Hepatocyte (in vitro differentiated cells): Measurements from ENCODE around the gene NOS1AP. TPM values are rescaled to one million over a fixed set of nuclear protein-coding genes. Genes with fewer than 3 reads are reported as not detected.

Experiments
- DNase-seq: peaks from one replicate; pipeline ENCODE4 v3.0.0-alpha.2; 2016; ENCODE audit warnings: low spot score
- H2AFZ ChIP-seq: fragments of 200-600 bp; sonication (generic); 2 replicates; pipeline ENCODE4 v1.6.0; 2016; ENCODE audit warnings: antibody characterized with exemption, mild to moderate bottlenecking
- H3K27ac ChIP-seq: fragments of 200-600 bp; sonication (generic); 2 replicates; pipeline ENCODE4 v1.5.1; 2016; ENCODE audit warnings: mild to moderate bottlenecking
- H3K27me3 ChIP-seq: fragments of 200-600 bp; sonication (generic); 2 replicates; pipeline ENCODE4 v1.6.1; 2016
- H3K36me3 ChIP-seq: fragments of 200-600 bp; sonication (generic); replicated peaks from 2 replicates; pipeline ENCODE4 v1.5.1; 2016; ENCODE audit warnings: low read depth; ENCODE audit not compliant: insufficient read depth
- H3K4me1 ChIP-seq: fragments of 200-600 bp; sonication (generic); 2 replicates; pipeline ENCODE4 v1.5.1; 2016; ENCODE audit warnings: mild to moderate bottlenecking, moderate library complexity; ENCODE audit not compliant: insufficient read depth
- H3K4me2 ChIP-seq: fragments of 200-600 bp; sonication (generic); 2 replicates; pipeline ENCODE4 v1.6.0; 2016
- H3K4me3 ChIP-seq: fragments of 200-600 bp; sonication (generic); 2 replicates; pipeline ENCODE4 v1.5.1; 2016; ENCODE audit warnings: mild to moderate bottlenecking
- H3K79me2 ChIP-seq: fragments of 200-600 bp; sonication (generic); 2 replicates; pipeline ENCODE4 v1.6.0; 2017; ENCODE audit warnings: mild to moderate bottlenecking
- H3K9me2 ChIP-seq: fragments of 200-600 bp; sonication (generic); replicated peaks from 2 replicates; pipeline ENCODE4 v1.6.0; 2017; ENCODE audit warnings: mild to moderate bottlenecking; ENCODE audit not compliant: insufficient read depth
- H3K9me3 ChIP-seq: fragments of 200-600 bp; sonication (generic); 2 replicates; pipeline ENCODE4 v1.5.1; 2016; ENCODE audit warnings: low read depth, mild to moderate bottlenecking
- H4K20me1 ChIP-seq: fragments of 200-600 bp; sonication (generic); 2 replicates; pipeline ENCODE4 v1.6.0; 2016; ENCODE audit warnings: mild to moderate bottlenecking; ENCODE audit not compliant: insufficient read depth, poor library complexity, severe bottlenecking
- EZH2 ChIP-seq: fragments of 200-600 bp; sonication (generic); IDR thresholded peaks from 2 replicates; pipeline ENCODE4 v1.6.1; 2016; ENCODE audit warnings: antibody characterized with exemption, mild to moderate bottlenecking, borderline replicate concordance
- EZH2phosphoT487 ChIP-seq: fragments of 200-600 bp; sonication (generic); IDR thresholded peaks from one replicate; pipeline ENCODE4 v1.6.1; 2018; ENCODE audit warnings: antibody characterized with exemption, mild to moderate bottlenecking, low read depth, moderate library complexity; ENCODE audit not compliant: unreplicated experiment, severe bottlenecking
- WGBS: methylation state at CpG from one replicate; pipeline ENCODE4 v1.1.6; 2016; ENCODE audit warnings: low lambda C conversion rate; ENCODE audit errors: missing lambda C conversion rate; 5-methylcytosine and 5-hydroxymethylcytosine counted together
- polyA plus RNA-seq: library from polyadenylated mRNA; unstranded; fragments of >200 nt; fragmentation: Nextera tagmentation; extraction: Ambion mirVana; gene quantifications from 2 replicates; pipeline ENCODE4 v1.2.1, GENCODE V29; 2016
- total RNA-seq: library from RNA; depleted of rRNA; stranded (reverse); fragments of >200 nt; gene quantifications from 2 replicates; pipeline ENCODE4 v1.2.3, GENCODE V29; 2014
- TF ChIP-seq, protein P1 (sequence below): fragments of 200-600 bp; sonication (generic); IDR thresholded peaks from 2 replicates; pipeline ENCODE4 v1.5.1; 2016; ENCODE audit warnings: antibody characterized with exemption, mild to moderate bottlenecking; ENCODE audit not compliant: poor library complexity

NOS1AP gene
- total and polyA plus RNA-seq, 2 experiments from 2014 or later, result 0.97 to 4.4 TPM

DNA sequence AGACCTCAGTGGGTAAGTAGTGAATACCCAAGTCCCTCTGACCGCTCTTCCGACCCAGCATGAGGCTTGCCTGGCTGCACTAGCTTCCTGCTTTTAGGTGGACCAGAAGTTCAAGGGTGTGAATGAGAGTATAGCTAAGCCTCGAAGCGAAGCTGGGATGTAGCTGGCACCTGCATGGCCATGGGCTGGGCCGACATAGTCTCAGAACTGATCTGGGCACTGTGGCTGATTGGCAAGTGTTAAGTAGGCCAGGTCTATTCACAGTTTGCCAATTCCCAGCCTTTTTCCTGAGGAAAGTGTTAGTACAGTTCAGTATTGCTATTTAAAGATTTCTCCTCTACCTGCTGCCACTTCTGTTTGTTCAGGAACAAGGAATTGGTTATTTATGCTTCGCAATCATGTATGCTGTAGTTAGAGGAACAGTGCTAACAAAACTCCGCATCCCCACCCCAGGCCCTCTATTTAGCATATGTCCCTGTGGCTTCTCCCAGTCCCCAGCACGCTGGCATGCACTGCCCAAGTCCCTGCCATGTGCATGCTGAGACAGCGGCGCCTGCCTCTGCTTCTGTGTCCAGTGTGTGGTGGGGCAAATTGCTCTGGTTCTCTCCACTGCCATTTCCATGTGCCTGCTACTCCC is 290.9 kb downstream of the NOS1AP start:
- no peak overlapping the region for H2AFZ ChIP-seq
- no peaks in the 10 kb centered on the region for H3K9me3 ChIP-seq
- H3K27ac ChIP-seq, result no peak overlapping the region
- H3K4me3 ChIP-seq, result no peak overlapping the region
- no peaks in the 10 kb centered on the region for H3K4me1 ChIP-seq
- no peaks in the 10 kb centered on the region for H3K9me2 ChIP-seq
- H3K4me2 ChIP-seq, result no peak overlapping the region
- no peaks in the 10 kb centered on the region for H3K36me3 ChIP-seq
- H4K20me1 ChIP-seq, result no peaks in the 10 kb centered on the region
- H3K79me2 ChIP-seq, result no peaks in the 10 kb centered on the region
- no peak for DNase-seq
- no peaks in the 10 kb centered on the region for H3K27me3 ChIP-seq
- TF ChIP-seq EZH2phosphoT487 (no peak), EZH2 (no peak)
- TF ChIP-seq, protein P1, sequence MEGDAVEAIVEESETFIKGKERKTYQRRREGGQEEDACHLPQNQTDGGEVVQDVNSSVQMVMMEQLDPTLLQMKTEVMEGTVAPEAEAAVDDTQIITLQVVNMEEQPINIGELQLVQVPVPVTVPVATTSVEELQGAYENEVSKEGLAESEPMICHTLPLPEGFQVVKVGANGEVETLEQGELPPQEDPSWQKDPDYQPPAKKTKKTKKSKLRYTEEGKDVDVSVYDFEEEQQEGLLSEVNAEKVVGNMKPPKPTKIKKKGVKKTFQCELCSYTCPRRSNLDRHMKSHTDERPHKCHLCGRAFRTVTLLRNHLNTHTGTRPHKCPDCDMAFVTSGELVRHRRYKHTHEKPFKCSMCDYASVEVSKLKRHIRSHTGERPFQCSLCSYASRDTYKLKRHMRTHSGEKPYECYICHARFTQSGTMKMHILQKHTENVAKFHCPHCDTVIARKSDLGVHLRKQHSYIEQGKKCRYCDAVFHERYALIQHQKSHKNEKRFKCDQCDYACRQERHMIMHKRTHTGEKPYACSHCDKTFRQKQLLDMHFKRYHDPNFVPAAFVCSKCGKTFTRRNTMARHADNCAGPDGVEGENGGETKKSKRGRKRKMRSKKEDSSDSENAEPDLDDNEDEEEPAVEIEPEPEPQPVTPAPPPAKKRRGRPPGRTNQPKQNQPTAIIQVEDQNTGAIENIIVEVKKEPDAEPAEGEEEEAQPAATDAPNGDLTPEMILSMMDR, result no peak
- 95% methylated on average over 10 of the region's 10 CpGs for WGBS

DNA sequence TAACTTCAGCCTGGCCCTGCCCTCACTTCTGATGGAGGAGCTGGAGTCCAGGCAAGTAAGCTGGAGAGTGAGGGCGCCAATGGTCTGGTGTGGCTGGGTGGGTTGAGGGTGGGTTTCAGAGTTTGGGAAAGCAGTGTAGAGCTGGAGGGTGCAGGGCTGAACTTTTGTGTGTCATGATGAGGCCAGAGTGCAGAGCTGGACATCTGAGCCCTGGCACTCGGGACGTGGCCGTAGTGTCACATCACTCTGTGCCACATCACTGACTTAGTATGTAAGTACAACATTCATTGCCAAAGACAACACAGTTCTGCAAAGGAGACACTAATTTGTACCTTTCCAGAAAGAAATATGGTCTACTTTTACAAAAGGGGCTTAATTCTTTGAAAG is 291.4 kb downstream of the NOS1AP start:
- DNase-seq, result no peak
- TF ChIP-seq EZH2 (no peak), EZH2phosphoT487 (no peak)
- TF ChIP-seq, protein P1, result no peak
- H3K4me2 ChIP-seq, result no peak overlapping the region
- no peaks in the 10 kb centered on the region for H3K4me1 ChIP-seq
- H3K9me2 ChIP-seq, result no peaks in the 10 kb centered on the region
- H3K4me3 ChIP-seq, result no peak overlapping the region
- no peak overlapping the region for H3K27ac ChIP-seq
- no peaks in the 10 kb centered on the region for H3K79me2 ChIP-seq
- 98% methylated on average over 4 of the region's 4 CpGs for WGBS
- no peak overlapping the region for H2AFZ ChIP-seq
- H4K20me1 ChIP-seq, result no peaks in the 10 kb centered on the region
- H3K27me3 ChIP-seq, result no peaks in the 10 kb centered on the region
- H3K9me3 ChIP-seq, result no peaks in the 10 kb centered on the region
- H3K36me3 ChIP-seq, result no peaks in the 10 kb centered on the region

GRCh38 chr1:162361349-162361748 is 291.9 kb downstream of the NOS1AP start:
- no peak for DNase-seq
- 95% methylated on average over 5 of the region's 5 CpGs for WGBS
- no peaks in the 10 kb centered on the region for H3K9me2 ChIP-seq

More at GRCh38 chr1:162361349-162361748, 291.9 kb downstream of the NOS1AP start:
- H3K36me3 ChIP-seq, result no peaks in the 10 kb centered on the region
- H3K79me2 ChIP-seq, result no peaks in the 10 kb centered on the region
- no peaks in the 10 kb centered on the region for H4K20me1 ChIP-seq
- TF ChIP-seq EZH2phosphoT487 (no peak), EZH2 (no peak)
- TF ChIP-seq, protein P1, result no peak
- no peak overlapping the region for H2AFZ ChIP-seq
- H3K27me3 ChIP-seq, result no peaks in the 10 kb centered on the region
- no peaks in the 10 kb centered on the region for H3K9me3 ChIP-seq
- no peak overlapping the region for H3K4me3 ChIP-seq
- H3K4me2 ChIP-seq, result no peak overlapping the region
- H3K27ac ChIP-seq, result no peak overlapping the region
- no peaks in the 10 kb centered on the region for H3K4me1 ChIP-seq
